GM23338 (cell line): Measurements from ENCODE around the gene NPAS4. TPM values are rescaled to one million over a fixed set of nuclear protein-coding genes. Genes with fewer than 3 reads are reported as not detected.

Experiments used
- ATAC-seq: fragments of 200-7000 bp; cut with Tn5 transposase; 3 replicates; pipeline ENCODE4 v1.9.1; 2020
- DNase-seq: peaks from one replicate; pipeline ENCODE4 v3.0.0-alpha.2; 2015; ENCODE audit warnings: low spot score
- H2AFZ ChIP-seq: fragments of 200-600 bp; sonication (generic); 2 replicates; pipeline ENCODE4 v1.8.0; 2016; ENCODE audit warnings: antibody characterized with exemption, mild to moderate bottlenecking, moderate library complexity
- H3F3A ChIP-seq: fragments of 200-600 bp; sonication (generic); replicated peaks from 2 replicates; pipeline ENCODE4 v1.8.0; 2017; ENCODE audit warnings: antibody characterized with exemption, mixed run types, low read depth
- H3K27ac ChIP-seq: fragments of 200-600 bp; sonication (generic); 2 replicates; pipeline ENCODE4 v1.6.1; 2016; ENCODE audit warnings: low read depth
- H3K27me3 ChIP-seq: fragments of 200-600 bp; sonication (generic); 2 replicates; pipeline ENCODE4 v1.8.0; 2016; ENCODE audit warnings: mild to moderate bottlenecking, mixed run types, moderate library complexity; ENCODE audit not compliant: insufficient read depth
- H3K36me3 ChIP-seq: fragments of 200-600 bp; sonication (generic); 2 replicates; pipeline ENCODE4 v1.8.0; 2016; ENCODE audit warnings: mild to moderate bottlenecking; ENCODE audit not compliant: insufficient read depth
- H3K4me1 ChIP-seq: fragments of 200-600 bp; sonication (generic); 2 replicates; pipeline ENCODE4 v1.8.0; 2016; ENCODE audit warnings: mild to moderate bottlenecking, moderate library complexity; ENCODE audit not compliant: insufficient read depth
- H3K4me2 ChIP-seq: fragments of 200-600 bp; sonication (generic); 2 replicates; pipeline ENCODE4 v1.7.1; 2017; ENCODE audit warnings: mixed run types
- H3K4me3 ChIP-seq: fragments of 200-600 bp; sonication (generic); 2 replicates; pipeline ENCODE4 v1.6.1; 2016; ENCODE audit warnings: mixed run types
- H3K79me2 ChIP-seq: fragments of 200-600 bp; sonication (generic); replicated peaks from 2 replicates; pipeline ENCODE4 v1.8.0; 2017; ENCODE audit warnings: mild to moderate bottlenecking; ENCODE audit not compliant: insufficient read depth
- H3K9me2 ChIP-seq: fragments of 200-600 bp; sonication (generic); 2 replicates; pipeline ENCODE4 v1.8.0; 2017; ENCODE audit not compliant: insufficient read depth
- H4K20me1 ChIP-seq: fragments of 200-600 bp; sonication (generic); replicated peaks from 2 replicates; pipeline ENCODE4 v1.8.0; 2017; ENCODE audit warnings: mild to moderate bottlenecking; ENCODE audit not compliant: insufficient read depth
- H3K27ac Mint-ChIP-seq: 2 replicates; pipeline ENCODE4 v1.8.0; 2020; ENCODE audit warnings: inconsistent platforms, mild to moderate bottlenecking, moderate library complexity, mixed read lengths
- H3K27me3 Mint-ChIP-seq: 3 replicates; pipeline ENCODE4 v1.8.0; 2022; ENCODE audit warnings: low read depth, mild to moderate bottlenecking, moderate library complexity, mixed read lengths, inconsistent platforms; ENCODE audit not compliant: insufficient read depth, poor library complexity
- H3K36me3 Mint-ChIP-seq: 3 replicates; pipeline ENCODE4 v1.8.0; 2021; ENCODE audit warnings: low read depth, mild to moderate bottlenecking, inconsistent platforms, moderate library complexity, mixed read lengths
- H3K4me1 Mint-ChIP-seq: 3 replicates; pipeline ENCODE4 v1.8.0; 2020; ENCODE audit warnings: mild to moderate bottlenecking, inconsistent platforms, mixed read lengths
- H3K4me3 Mint-ChIP-seq: 3 replicates; pipeline ENCODE4 v1.8.0; 2021; ENCODE audit warnings: moderate library complexity, mild to moderate bottlenecking, inconsistent platforms, mixed read lengths
- H3K9me3 Mint-ChIP-seq: 3 replicates; pipeline ENCODE4 v1.8.0; 2020; ENCODE audit warnings: moderate library complexity, mild to moderate bottlenecking, inconsistent platforms, mixed read lengths
- CTCF ChIP-seq, 2 experiments: fragments of 200-600 bp in 1 of 2; sonication (generic) in 1 of 2; conservative IDR thresholded peaks; 2 replicates each; pipeline versions ENCODE4 v1.5.1 to v1.6.1; 2016 to 2017; ENCODE audit warnings: antibody characterized with exemption in 2 of 2, low read depth in 2 of 2, mild to moderate bottlenecking in 2 of 2, moderate library complexity in 1 of 2
- ETS1 ChIP-seq: IDR thresholded peaks from 2 replicates; pipeline ENCODE4 v1.6.1; 2016; ENCODE audit warnings: antibody characterized with exemption
- EZH2 ChIP-seq: fragments of 200-600 bp; sonication (generic); IDR thresholded peaks from one replicate; pipeline ENCODE4 v1.8.0; 2017; ENCODE audit warnings: antibody characterized with exemption, mild to moderate bottlenecking, low read depth; ENCODE audit not compliant: unreplicated experiment
- EZH2phosphoT487 ChIP-seq: fragments of 200-600 bp; sonication (generic); IDR thresholded peaks from one replicate; pipeline ENCODE4 v1.8.1; 2018; ENCODE audit warnings: antibody characterized with exemption; ENCODE audit not compliant: unreplicated experiment
- JUNB ChIP-seq: IDR thresholded peaks from one replicate; pipeline ENCODE4 v1.6.1; 2016; ENCODE audit warnings: antibody characterized with exemption; ENCODE audit not compliant: unreplicated experiment
- POLR2AphosphoS5 ChIP-seq: IDR thresholded peaks from 2 replicates; pipeline ENCODE4 v1.6.1; 2016; ENCODE audit warnings: antibody characterized with exemption, low read depth
- REST ChIP-seq: IDR thresholded peaks from one replicate; pipeline ENCODE4 v1.6.1; 2018; ENCODE audit warnings: antibody characterized with exemption; ENCODE audit not compliant: unreplicated experiment
- ZNF462 ChIP-seq: fragments of 250-450 bp; sonication (Bioruptor Pico); IDR thresholded peaks from 2 replicates; pipeline ENCODE4 v1.5.0; 2020; ENCODE audit warnings: mild to moderate bottlenecking, moderate library complexity
- polyA plus RNA-seq: library from polyadenylated mRNA; unstranded; fragments of >200 nt; fragmentation: Nextera tagmentation; extraction: Ambion mirVana; gene quantifications from 2 replicates; pipeline ENCODE4 v1.2.1, GENCODE V29; 2016
- total RNA-seq: library from RNA; depleted of rRNA; stranded (reverse); fragments of >200 nt; shearing (Covaris generic); gene quantifications from 2 replicates; pipeline ENCODE4 v1.2.3, GENCODE V29; 2014

Gene NPAS4
- total and polyA plus RNA-seq, 2 experiments from 2014 or later = 0.71 to 0.97 TPM

- H3K36me3 ChIP-seq = no peaks in the 10 kb centered on the region
- no peak for TF ChIP-seq POLR2AphosphoS5
- no peak for TF ChIP-seq EZH2phosphoT487
- no peak for TF ChIP-seq EZH2
- TF ChIP-seq ZNF462 (CRISPR knock-in tag) = no peak
- no peak for TF ChIP-seq ETS1
- TF ChIP-seq CTCF (conservative IDR thresholded peaks at IDR 0.05; ENCODE audit: low read depth in 2 of 2) = no peak
- no peak for TF ChIP-seq REST
- TF ChIP-seq JUNB = no peak
- H3K27ac ChIP-seq = no peak overlapping the region
- H3K4me2 ChIP-seq = no peak overlapping the region
- no peaks in the 10 kb centered on the region for H4K20me1 ChIP-seq
- peaks cover 4% of the 10 kb centered on the region; the same call in 1 of the 2 replicates for H3F3A ChIP-seq
- ATAC-seq = no peak
- no peak for DNase-seq
- H3K9me2 ChIP-seq = no peaks in the 10 kb centered on the region
- peaks cover 7% of the 10 kb centered on the region for H3K4me1 ChIP-seq
- H3K27me3 Mint-ChIP-seq = peaks cover 9% of the 10 kb centered on the region
- H3K4me1 Mint-ChIP-seq = peaks cover 28% of the 10 kb centered on the region; the same call in 2 of the 3 replicates
- peaks cover 17% of the 10 kb centered on the region for H3K36me3 Mint-ChIP-seq
- H3K4me3 ChIP-seq = no peak overlapping the region
- no peaks in the 10 kb centered on the region for H3K27me3 ChIP-seq
- no peak overlapping the region for H3K27ac Mint-ChIP-seq
- no peak overlapping the region for H3K4me3 Mint-ChIP-seq
- no peaks in the 10 kb centered on the region for H3K79me2 ChIP-seq
- no peak overlapping the region for H2AFZ ChIP-seq
- peaks cover 30% of the 10 kb centered on the region for H3K9me3 Mint-ChIP-seq
Measured at GRCh38 chr11:66447012-66447411, 26.2 kb downstream of the NPAS4 start.
